ENCODE data around the gene ALPL. TPM values are rescaled to one million over a fixed set of nuclear protein-coding genes. Genes with fewer than 3 reads are reported as not detected.

ALPL gene
- polyA plus RNA-seq, 2 of the 4 experiments (the other 2 are of a cell fraction) = 0.06 to 0.31 TPM

DNA sequence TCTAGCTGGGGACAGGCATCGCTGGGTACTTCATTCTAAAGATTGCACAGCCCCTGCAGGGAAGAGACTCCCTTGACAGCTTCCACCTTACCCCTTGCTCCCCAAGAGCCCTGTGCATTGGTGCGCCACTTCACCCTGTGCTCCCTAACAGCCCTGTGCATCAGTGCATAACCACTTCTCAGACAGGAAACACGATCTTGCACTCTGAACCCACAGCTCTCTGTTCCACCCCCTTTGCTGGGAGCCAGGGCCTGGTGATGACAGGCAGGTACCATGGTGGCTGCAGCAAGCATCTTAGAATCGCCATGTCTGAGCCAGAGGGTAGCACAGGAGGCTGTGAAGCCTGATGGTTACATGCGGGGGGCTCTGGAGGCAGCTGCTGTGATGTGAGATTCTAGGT lies 5.0 kb downstream of the ALPL start:
- DNase-seq (ENCODE audit: low read depth in 1 of 2, low spot score in 1 of 2) = no peak
- no peak; a peak in 1 of 6 replicates for ATAC-seq
- FAIRE-seq = no peak
- Histone ChIP-seq H3K27ac (no peak overlapping the region), H3K4me1 (no peaks in the 10 kb centered on the region), H3K4me2 (no peak overlapping the region), H3K4me3 (no peak overlapping the region), H3K9me3 (no peaks in the 10 kb centered on the region)
- ChIA-PET CTCF (interaction anchor here (0.7 to 10.3 kb wide), 4 partner anchors 18 to 80 kb away, joined by 3 to 60 read pairs (median 4); no protein-coding TSS in a partner anchor), POLR2A (no interaction called here)
- 48% methylated on average over 3 of the region's 5 CpGs for WGBS (ENCODE audit: missing lambda C conversion rate)
- TF ChIP-seq, protein P1, sequence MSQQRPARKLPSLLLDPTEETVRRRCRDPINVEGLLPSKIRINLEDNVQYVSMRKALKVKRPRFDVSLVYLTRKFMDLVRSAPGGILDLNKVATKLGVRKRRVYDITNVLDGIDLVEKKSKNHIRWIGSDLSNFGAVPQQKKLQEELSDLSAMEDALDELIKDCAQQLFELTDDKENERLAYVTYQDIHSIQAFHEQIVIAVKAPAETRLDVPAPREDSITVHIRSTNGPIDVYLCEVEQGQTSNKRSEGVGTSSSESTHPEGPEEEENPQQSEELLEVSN (IDR thresholded peaks at IDR 0.05; ENCODE audit: borderline replicate concordance, low read depth) = no peak
- TF ChIP-seq CBX8 (IDR thresholded peaks at IDR 0.05) (no peak), NPAS2 (CRISPR knock-in tag; IDR thresholded peaks at IDR 0.05; ENCODE audit: borderline replicate concordance) (no peak), HOXA7 (CRISPR knock-in tag; IDR thresholded peaks at IDR 0.05) (no peak), MAFK (IDR thresholded peaks at IDR 0.05; ENCODE audit: partially characterized antibody) (no peak)

DNA sequence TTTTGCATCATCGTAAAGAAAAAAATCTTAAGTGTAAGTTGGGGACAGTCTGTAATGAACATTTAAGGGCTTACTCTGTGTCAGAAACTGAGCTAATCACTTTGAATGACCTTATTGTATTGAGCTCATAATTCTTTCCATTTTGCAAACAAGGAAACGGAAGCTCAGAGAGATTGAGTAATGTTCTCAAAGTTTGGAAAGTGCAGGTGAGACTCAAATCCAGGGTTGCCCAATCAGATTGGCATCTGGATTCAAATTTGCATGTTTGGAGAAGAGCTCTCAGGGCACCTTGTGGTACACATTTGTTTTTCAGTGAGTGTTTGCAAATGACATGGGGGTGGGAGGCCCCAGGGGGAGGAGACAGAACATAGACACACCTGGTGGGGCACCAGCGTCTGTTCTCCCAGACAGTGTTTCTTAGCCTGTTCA lies 8.0 kb downstream of the ALPL start:
- ChIA-PET POLR2A (no interaction called here), CTCF (interaction anchor here (1.2 to 4.1 kb wide), 5 partner anchors 9 to 147 kb away, joined by 4 to 20 read pairs (median 5); partner anchors contain the start of gene ALPL)
- FAIRE-seq = no peak
- H3K4me3 ChIP-seq = no peak overlapping the region
- H3K4me2 ChIP-seq = no peak overlapping the region
- no peak overlapping the region for H3K27ac ChIP-seq
- no peak for ATAC-seq
- no peak for DNase-seq (ENCODE audit: low read depth in 1 of 2, low spot score in 1 of 2)
- WGBS (ENCODE audit: missing lambda C conversion rate) = 66% methylated on average over 3 of the region's 3 CpGs
- no peaks in the 10 kb centered on the region for H3K9me3 ChIP-seq
- no peaks in the 10 kb centered on the region for H3K4me1 ChIP-seq
- TF ChIP-seq, protein P2, sequence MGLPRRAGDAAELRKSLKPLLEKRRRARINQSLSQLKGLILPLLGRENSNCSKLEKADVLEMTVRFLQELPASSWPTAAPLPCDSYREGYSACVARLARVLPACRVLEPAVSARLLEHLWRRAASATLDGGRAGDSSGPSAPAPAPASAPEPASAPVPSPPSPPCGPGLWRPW (IDR thresholded peaks at IDR 0.05) = no peak
- TF ChIP-seq HOXA7 (CRISPR knock-in tag; IDR thresholded peaks at IDR 0.05) (no peak), SMC3 (IDR thresholded peaks at IDR 0.05) (no peak), POLR2AphosphoS2 (conservative IDR thresholded peaks at IDR 0.05; ENCODE audit: low read length) (no peak), MAFK (IDR thresholded peaks at IDR 0.05; ENCODE audit: partially characterized antibody) (no peak), HDAC2 (IDR thresholded peaks at IDR 0.05) (no peak), NPAS2 (CRISPR knock-in tag; IDR thresholded peaks at IDR 0.05; ENCODE audit: borderline replicate concordance) (no peak), TP53 (CRISPR knock-in tag; IDR thresholded peaks at IDR 0.05) (no peak)

DNA sequence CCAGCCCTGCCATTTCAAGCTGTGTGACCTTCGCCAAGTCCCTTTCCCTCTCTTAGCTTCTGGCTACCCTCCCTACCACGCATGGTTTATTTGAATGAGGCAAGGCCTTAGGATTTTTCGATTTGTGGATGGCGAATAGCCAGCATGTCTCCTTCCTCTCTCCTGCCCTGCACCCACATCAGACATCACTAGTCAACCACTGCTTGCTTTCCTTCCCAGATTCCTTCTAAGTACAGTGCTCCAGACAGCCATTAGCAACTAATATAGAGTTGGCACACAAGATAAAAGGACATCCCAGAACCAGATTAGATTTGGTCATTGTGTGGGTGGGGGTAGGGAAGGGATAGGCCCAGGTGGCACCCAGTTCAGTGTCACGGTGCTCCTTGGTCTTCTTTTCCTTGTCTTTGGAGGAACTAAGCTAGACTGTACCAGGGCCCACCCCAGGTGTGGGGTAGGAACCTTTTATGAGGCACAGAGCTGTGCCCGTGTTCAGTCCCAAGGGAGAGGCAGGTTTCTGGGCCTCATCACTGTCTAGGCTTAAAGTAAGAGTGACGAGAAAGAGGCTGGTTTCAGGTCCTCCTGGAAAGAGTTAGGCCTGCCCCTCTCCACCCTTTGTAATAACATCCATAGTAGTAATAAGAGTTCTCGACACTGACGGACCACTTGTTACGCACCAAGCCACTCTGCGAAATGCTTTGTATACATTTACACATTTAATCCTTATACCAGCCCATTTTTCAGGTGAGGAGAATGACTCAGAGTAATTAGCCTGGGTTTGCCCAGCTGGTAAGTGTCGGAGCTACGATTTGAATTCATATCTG lies 8.6 kb downstream of the ALPL start:
- FAIRE-seq = no peak
- H3K9me3 ChIP-seq = no peaks in the 10 kb centered on the region
- no peak for ATAC-seq
- no peak overlapping the region for H3K4me3 ChIP-seq
- no peaks in the 10 kb centered on the region for H3K4me1 ChIP-seq
- no peak for TF ChIP-seq SREBF2 (IDR thresholded peaks at IDR 0.05)
- TF ChIP-seq, protein P3, sequence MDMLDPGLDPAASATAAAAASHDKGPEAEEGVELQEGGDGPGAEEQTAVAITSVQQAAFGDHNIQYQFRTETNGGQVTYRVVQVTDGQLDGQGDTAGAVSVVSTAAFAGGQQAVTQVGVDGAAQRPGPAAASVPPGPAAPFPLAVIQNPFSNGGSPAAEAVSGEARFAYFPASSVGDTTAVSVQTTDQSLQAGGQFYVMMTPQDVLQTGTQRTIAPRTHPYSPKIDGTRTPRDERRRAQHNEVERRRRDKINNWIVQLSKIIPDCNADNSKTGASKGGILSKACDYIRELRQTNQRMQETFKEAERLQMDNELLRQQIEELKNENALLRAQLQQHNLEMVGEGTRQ (IDR thresholded peaks at IDR 0.05) = no peak
- TF ChIP-seq FOSL2 (IDR thresholded peaks at IDR 0.05) = no peak
- no peak for TF ChIP-seq FOSL2 (CRISPR knock-in tag; IDR thresholded peaks at IDR 0.05)
- no peak for TF ChIP-seq TFCP2L1 (CRISPR knock-in tag; IDR thresholded peaks at IDR 0.05)
- TF ChIP-seq, protein P4, sequence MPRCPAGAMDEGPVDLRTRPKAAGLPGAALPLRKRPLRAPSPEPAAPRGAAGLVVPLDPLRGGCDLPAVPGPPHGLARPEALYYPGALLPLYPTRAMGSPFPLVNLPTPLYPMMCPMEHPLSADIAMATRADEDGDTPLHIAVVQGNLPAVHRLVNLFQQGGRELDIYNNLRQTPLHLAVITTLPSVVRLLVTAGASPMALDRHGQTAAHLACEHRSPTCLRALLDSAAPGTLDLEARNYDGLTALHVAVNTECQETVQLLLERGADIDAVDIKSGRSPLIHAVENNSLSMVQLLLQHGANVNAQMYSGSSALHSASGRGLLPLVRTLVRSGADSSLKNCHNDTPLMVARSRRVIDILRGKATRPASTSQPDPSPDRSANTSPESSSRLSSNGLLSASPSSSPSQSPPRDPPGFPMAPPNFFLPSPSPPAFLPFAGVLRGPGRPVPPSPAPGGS (IDR thresholded peaks at IDR 0.05) = no peak
- no peak for TF ChIP-seq HOXB5 (CRISPR knock-in tag; IDR thresholded peaks at IDR 0.05)
- TF ChIP-seq CHD2 (IDR thresholded peaks at IDR 0.05; ENCODE audit: low read length, partially characterized antibody) = no peak
- TF ChIP-seq PHF8 (IDR thresholded peaks at IDR 0.05; ENCODE audit: borderline replicate concordance, low read depth) = no peak
- no peak for TF ChIP-seq EP300 (IDR thresholded peaks at IDR 0.05)
- TF ChIP-seq RNF2 (IDR thresholded peaks at IDR 0.05; ENCODE audit: borderline replicate concordance, low read depth) = no peak
- no peak for TF ChIP-seq RCOR1 (IDR thresholded peaks at IDR 0.05; ENCODE audit: low read depth, low read length)
- TF ChIP-seq, protein P5, sequence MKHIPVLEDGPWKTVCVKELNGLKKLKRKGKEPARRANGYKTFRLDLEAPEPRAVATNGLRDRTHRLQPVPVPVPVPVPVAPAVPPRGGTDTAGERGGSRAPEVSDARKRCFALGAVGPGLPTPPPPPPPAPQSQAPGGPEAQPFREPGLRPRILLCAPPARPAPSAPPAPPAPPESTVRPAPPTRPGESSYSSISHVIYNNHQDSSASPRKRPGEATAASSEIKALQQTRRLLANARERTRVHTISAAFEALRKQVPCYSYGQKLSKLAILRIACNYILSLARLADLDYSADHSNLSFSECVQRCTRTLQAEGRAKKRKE (CRISPR knock-in tag; IDR thresholded peaks at IDR 0.05; ENCODE audit: low read depth) = no peak
- no peak for TF ChIP-seq MYC (IDR thresholded peaks at IDR 0.05; ENCODE audit: borderline replicate concordance, low read length)
- no peak for TF ChIP-seq NR3C1 (IDR thresholded peaks at IDR 0.05)
- TF ChIP-seq, protein P6, sequence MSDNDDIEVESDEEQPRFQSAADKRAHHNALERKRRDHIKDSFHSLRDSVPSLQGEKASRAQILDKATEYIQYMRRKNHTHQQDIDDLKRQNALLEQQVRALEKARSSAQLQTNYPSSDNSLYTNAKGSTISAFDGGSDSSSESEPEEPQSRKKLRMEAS (IDR thresholded peaks at IDR 0.05) = no peak
- no peak for TF ChIP-seq FOXS1 (CRISPR knock-in tag; IDR thresholded peaks at IDR 0.05)
- TF ChIP-seq, protein P7, sequence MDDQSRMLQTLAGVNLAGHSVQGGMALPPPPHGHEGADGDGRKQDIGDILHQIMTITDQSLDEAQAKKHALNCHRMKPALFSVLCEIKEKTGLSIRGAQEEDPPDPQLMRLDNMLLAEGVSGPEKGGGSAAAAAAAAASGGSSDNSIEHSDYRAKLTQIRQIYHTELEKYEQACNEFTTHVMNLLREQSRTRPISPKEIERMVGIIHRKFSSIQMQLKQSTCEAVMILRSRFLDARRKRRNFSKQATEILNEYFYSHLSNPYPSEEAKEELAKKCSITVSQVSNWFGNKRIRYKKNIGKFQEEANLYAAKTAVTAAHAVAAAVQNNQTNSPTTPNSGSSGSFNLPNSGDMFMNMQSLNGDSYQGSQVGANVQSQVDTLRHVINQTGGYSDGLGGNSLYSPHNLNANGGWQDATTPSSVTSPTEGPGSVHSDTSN (IDR thresholded peaks at IDR 0.05) = no peak
- TF ChIP-seq CBX8 (IDR thresholded peaks at IDR 0.05) = no peak
- TF ChIP-seq ZSCAN20 (CRISPR knock-in tag; IDR thresholded peaks at IDR 0.05) = no peak
- H3K4me2 ChIP-seq = no peak overlapping the region
- ChIA-PET CTCF (interaction anchor here (1.2 to 4.1 kb wide), 6 partner anchors 10 to 148 kb away, joined by 4 to 20 read pairs (median 6); partner anchors contain the start of gene ALPL), POLR2A (no interaction called here)
- WGBS (ENCODE audit: missing lambda C conversion rate) = 71% methylated on average over 13 of the region's 13 CpGs
- no peak overlapping the region for H3K27ac ChIP-seq
- no peak for DNase-seq (ENCODE audit: low read depth in 1 of 2, low spot score in 1 of 2)

Data from A549 (cell line).